Stimulated activated CD4-positive, alpha-beta T cell treated with anti-CD3 and anti-CD28 coated beads, Interleukin-12 subunit alpha, Interleukin-12 subunit beta, amount 100 ng/mL, for 24 hours (primary cell): ENCODE data around the gene ASPSCR1.

Experiments
- DNase-seq, 2 experiments: peaks; one replicate each; pipeline ENCODE4 v3.0.0-alpha.2; 2020; ENCODE audit warnings: low read depth in 2 of 2

The ASPSCR1 gene

GRCh38 chr17:81999587-81999975 lies 22.2 kb downstream of the ASPSCR1 start:
- no peak for DNase-seq

DNA sequence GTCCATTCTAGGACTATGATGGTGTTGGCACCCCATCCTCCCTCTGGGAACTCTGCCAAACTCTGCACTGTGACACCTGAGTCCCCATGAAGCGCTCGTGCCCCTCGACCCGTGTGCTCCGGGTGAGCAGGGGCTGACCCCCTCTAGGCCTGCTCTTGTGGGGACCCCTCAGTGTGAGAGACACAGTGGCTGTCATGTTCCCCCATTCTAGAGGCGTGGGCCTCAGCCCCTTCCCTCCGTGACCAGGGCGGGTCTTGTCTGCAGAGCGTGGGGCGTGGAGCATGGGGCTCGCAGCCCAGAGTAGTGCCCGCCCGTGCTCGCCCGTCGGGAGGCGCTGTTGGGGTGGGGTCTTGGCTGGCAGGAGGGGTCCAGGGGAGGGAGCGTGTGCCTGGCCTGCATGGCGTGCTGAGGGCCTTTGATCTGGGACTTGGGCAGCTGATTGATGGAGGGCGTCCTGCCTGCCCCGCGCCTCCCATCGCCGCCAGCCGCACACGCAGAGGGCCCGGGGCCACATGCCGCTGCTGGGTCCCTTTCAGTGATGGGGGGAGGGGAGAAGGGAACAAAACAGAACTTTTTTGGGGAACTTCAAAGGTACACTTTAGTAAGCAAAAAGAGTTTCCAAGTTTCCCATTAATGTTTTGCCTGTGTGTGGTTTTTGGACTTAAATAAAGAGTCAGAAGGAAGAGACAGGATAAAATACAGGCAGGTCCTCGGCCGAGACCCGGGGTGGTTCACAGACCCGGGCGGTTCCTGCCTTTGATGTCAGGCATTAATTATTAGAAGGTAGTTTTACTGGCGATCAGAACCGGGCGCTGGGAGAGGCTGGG lies 22.8 kb downstream of the ASPSCR1 start:
- no peak for DNase-seq

GRCh38 chr17:82000803-82001570 lies 23.6 kb downstream of the ASPSCR1 start:
- DNase-seq = no peak

DNA sequence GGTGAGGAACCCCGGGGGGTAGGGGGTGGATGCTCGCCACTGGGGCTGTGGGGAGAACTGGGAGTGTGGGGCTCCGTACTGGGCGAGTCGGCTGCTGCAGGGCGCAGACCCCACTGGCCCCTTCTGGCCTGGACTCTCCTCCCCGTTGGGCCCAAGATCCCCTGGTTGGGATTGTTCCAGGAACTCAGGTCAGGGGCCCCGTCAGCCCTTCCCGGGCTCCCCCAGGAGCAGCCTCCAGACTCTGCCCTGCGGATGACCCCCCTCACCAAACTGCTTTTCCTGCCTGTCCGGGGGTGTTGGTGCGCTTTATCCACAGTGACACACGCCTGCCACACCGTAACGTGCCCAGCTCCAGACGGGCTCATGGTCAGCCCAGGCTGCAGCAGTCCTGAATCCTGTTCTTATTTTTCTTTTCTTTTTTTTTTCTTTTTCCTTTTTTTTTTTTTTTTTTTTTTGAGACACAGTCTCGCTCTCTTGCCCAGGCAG lies 24.2 kb downstream of the ASPSCR1 start:
- no peak for DNase-seq

GRCh38 chr17:82003411-82004381 lies 26.3 kb downstream of the ASPSCR1 start:
- no peak for DNase-seq

GRCh38 chr17:82004517-82005455 lies 27.4 kb downstream of the ASPSCR1 start:
- DNase-seq = no peak

- no peak for DNase-seq
Measured at GRCh38 chr17:82005701-82006348, 28.4 kb downstream of the ASPSCR1 start.

GRCh38 chr17:82006468-82007227 lies 29.2 kb downstream of the ASPSCR1 start:
- DNase-seq = no peak

GRCh38 chr17:82007228-82007494 lies 29.7 kb downstream of the ASPSCR1 start:
- no peak for DNase-seq

DNA sequence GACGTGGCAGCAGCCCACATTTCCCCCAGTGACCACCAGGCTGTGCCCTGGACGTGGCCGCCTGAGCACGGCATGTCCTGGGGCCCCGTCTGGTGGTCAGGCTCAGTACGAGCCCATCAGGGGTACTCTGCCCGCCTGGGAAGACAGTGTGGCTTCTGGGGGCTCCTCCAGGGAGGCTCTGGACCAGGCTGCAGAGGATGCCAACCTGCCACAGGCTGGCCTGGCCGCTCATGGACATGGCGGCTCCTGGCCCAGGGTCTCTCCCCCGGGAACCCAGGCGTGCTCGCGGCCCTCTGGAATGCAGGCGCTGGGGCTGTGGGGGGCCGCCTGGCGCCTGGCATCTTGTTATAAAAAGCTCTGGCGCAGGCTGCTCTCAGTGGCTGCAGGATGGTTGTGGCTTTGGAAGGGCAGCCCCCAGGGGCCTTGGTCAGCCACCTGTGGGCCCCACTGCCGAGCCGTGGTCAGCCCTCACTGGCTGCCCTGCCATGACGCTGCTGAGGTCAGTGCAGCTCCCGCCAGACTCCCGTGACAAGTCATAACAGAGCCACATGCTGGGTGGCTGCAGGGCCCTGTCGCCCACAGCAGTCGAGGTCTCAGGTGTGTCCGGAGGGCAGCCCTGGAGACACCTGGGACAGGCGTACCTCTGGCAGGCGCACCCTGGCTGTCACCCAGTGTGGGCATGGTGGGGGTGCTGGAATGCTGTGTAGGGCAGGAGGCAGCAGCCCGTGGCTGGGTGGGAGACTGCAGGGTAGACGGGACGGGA lies 30.2 kb downstream of the ASPSCR1 start:
- no peak for DNase-seq

DNA sequence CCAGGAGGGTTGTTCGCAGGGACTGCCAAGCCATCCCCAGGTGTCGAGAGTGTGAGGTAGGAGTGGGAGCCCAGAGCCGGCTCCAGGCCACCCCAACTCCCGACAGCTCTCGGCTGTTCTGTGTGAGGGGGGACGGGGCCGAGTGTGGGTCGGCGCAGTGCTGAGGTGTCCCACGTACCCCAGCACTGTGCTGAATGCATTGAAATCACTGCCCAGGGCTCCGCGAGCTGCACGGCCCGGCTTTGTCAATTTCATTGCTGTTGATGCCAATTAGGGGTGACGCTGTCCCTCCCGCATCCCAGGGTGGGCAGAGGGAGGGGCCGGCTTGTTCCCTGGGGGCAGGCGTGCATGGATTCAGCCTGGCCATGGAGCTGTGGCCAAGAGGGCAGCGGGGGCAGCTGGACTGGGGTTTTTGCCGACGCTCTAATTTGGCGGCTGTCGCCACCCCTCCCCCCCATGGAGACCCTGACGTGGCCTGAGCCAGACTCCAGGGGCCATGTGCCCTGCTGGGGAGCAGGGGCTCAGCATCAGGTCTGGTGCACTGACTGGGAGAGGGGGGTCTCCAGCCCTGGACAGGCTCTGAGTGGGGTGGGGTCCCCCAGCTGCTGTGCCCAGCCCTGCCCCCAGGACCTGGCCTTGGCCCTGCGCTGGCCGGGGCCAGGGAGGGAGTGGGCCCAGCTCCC lies 31.0 kb downstream of the ASPSCR1 start:
- DNase-seq = no peak

DNA sequence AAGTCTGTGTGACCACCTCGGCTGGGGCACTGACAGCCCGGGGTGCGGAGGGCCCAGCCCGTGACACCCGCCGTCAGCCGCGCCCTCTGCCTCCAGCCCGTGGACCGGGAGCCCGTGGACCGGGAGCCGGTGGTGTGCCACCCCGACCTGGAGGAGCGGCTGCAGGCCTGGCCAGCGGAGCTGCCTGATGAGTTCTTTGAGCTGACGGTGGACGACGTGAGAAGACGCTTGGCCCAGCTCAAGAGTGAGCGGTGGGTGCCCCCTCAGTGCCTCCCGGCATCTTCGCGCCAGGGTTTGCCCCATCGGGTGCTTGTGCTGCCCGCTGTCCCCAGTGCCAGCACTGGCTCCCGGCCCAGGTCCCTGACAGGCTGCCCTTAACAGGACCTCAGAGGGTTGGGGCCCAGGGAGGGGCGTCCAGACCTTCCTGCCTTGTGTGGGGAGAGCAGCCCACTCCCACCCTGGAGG lies 31.5 kb downstream of the ASPSCR1 start:
- no peak for DNase-seq

GRCh38 chr17:82009413-82009812 lies 32.0 kb downstream of the ASPSCR1 start:
- no peak for DNase-seq

- DNase-seq = no peak
Measured at GRCh38 chr17:82010575-82011525, 33.4 kb downstream of the ASPSCR1 start.

- DNase-seq = no peak
Measured at GRCh38 chr17:82011617-82012187, 34.3 kb downstream of the ASPSCR1 start.

DNA sequence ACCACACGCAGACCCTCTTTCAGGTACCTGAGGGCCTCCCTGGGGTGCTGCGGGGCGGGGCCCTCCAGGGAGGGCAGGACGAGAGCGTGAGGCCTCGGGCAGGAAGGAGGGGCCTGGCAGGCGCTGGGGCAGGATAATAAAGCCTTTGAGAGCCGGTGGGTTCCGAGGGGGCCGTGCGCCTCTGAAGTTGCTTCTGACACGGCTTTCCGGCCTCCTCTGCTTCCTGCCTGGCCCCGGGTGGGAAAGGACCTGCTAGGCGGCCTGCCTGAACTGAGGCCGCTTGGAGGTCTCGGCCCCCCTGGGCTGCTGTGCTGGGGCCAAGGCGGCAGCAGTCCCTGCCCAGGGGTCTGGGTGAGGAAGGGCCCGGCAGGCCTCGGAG lies 34.8 kb downstream of the ASPSCR1 start:
- DNase-seq = no peak
